GM19395 (cell line): ENCODE measurements around the gene TSR3.

Experiments used
- ATAC-seq: cut with Tn5 transposase; IDR thresholded peaks from one replicate; pipeline ENCODE4 v1.9.1; 2021; ENCODE audit warnings: mild to moderate bottlenecking, moderate library complexity; ENCODE audit not compliant: unreplicated experiment

TSR3 gene

GRCh38 chr16:1326391-1326790 is 25.3 kb downstream of the TSR3 start:
- no peak for ATAC-seq

- no peak for ATAC-seq
Observed at GRCh38 chr16:1325673-1326371, 25.9 kb downstream of the TSR3 start.

GRCh38 chr16:1325261-1325660 is 26.4 kb downstream of the TSR3 start:
- ATAC-seq = no peak

- no peak for ATAC-seq
Observed at GRCh38 chr16:1324286-1324826, 27.3 kb downstream of the TSR3 start.

- no peak for ATAC-seq
Observed at GRCh38 chr16:1323296-1324239, 28.1 kb downstream of the TSR3 start.

- no peak for ATAC-seq
Observed at GRCh38 chr16:1322407-1322806, 29.3 kb downstream of the TSR3 start.

- ATAC-seq = no peak
Observed at GRCh38 chr16:1320658-1321240, 30.9 kb downstream of the TSR3 start.

- ATAC-seq = no peak
Observed at GRCh38 chr16:1320097-1320496, 31.6 kb downstream of the TSR3 start.

GRCh38 chr16:1319041-1319440 is 32.6 kb downstream of the TSR3 start:
- no peak for ATAC-seq

GRCh38 chr16:1318268-1318545 is 33.5 kb downstream of the TSR3 start:
- no peak for ATAC-seq

GRCh38 chr16:1317479-1318267 is 34.0 kb downstream of the TSR3 start:
- no peak for ATAC-seq

- no peak for ATAC-seq
Observed at GRCh38 chr16:1316033-1316405, 35.7 kb downstream of the TSR3 start.

GRCh38 chr16:1315081-1316032 is 36.3 kb downstream of the TSR3 start:
- no peak for ATAC-seq

GRCh38 chr16:1314399-1315068 is 37.1 kb downstream of the TSR3 start:
- ATAC-seq = no peak

- no peak for ATAC-seq
Observed at GRCh38 chr16:1313721-1314369, 37.8 kb downstream of the TSR3 start.

GRCh38 chr16:1312903-1313302 is 38.8 kb downstream of the TSR3 start:
- no peak for ATAC-seq

GRCh38 chr16:1312467-1312816 is 39.2 kb downstream of the TSR3 start:
- ATAC-seq = no peak

- no peak for ATAC-seq
Observed at GRCh38 chr16:1311738-1312466, 39.8 kb downstream of the TSR3 start.
